Astrocyte (in vitro differentiated cells and primary cell): ENCODE results near the gene FAM200C. TPM values are rescaled to one million over a fixed set of nuclear protein-coding genes. Genes with fewer than 3 reads are reported as not detected.

Experiments
- DNase-seq: peaks from one replicate; pipeline ENCODE4 v3.0.0-alpha.2; 2010; ENCODE audit warnings: low read depth
- FAIRE-seq: peaks from 2 replicates; lab custom pipeline; 2011; peaks lifted over from hg19 to GRCh38; lab: Jason Lieb, UNC
- H2AFZ ChIP-seq: 2 replicates; pipeline ENCODE4 v1.6.0; 2012; ENCODE audit warnings: low read depth, low read length, inconsistent platforms
- H3K27ac ChIP-seq: 2 replicates; pipeline ENCODE4 v1.5.1; 2011; ENCODE audit warnings: low read depth, low read length, inconsistent platforms
- H3K27me3 ChIP-seq: 2 replicates; pipeline ENCODE4 v1.6.0; 2011; ENCODE audit warnings: low read length, inconsistent platforms; ENCODE audit not compliant: insufficient read depth
- H3K36me3 ChIP-seq: 2 replicates; pipeline ENCODE4 v1.5.1; 2011; ENCODE audit warnings: low read length, inconsistent platforms; ENCODE audit not compliant: insufficient read depth
- H3K4me1 ChIP-seq: 2 replicates; pipeline ENCODE4 v1.5.1; 2011; ENCODE audit warnings: low read length, inconsistent platforms; ENCODE audit not compliant: insufficient read depth
- H3K4me2 ChIP-seq: 2 replicates; pipeline ENCODE4 v1.6.0; 2012; ENCODE audit warnings: low read length, inconsistent platforms
- H3K4me3 ChIP-seq: 2 replicates; pipeline ENCODE4 v1.5.1; 2011; ENCODE audit warnings: low read depth, mild to moderate bottlenecking, low read length, inconsistent platforms; ENCODE audit not compliant: insufficient read depth
- H3K79me2 ChIP-seq: 2 replicates; pipeline ENCODE4 v1.6.0; 2012; ENCODE audit warnings: mild to moderate bottlenecking, low read length, inconsistent platforms; ENCODE audit not compliant: insufficient read depth
- H3K9ac ChIP-seq: 2 replicates; pipeline ENCODE4 v1.6.0; 2012; ENCODE audit warnings: mild to moderate bottlenecking, low read length, inconsistent platforms
- H3K9me3 ChIP-seq: 2 replicates; pipeline ENCODE4 v1.5.1; 2012; ENCODE audit warnings: low read depth, mild to moderate bottlenecking, low read length, inconsistent platforms; ENCODE audit not compliant: insufficient read depth
- H4K20me1 ChIP-seq: 2 replicates; pipeline ENCODE4 v1.6.0; 2012; ENCODE audit warnings: low read length, inconsistent platforms; ENCODE audit not compliant: insufficient read depth
- H3K27ac Mint-ChIP-seq: one replicate; pipeline ENCODE4 v1.8.0; 2021; ENCODE audit warnings: mild to moderate bottlenecking, mixed read lengths; ENCODE audit not compliant: unreplicated experiment
- H3K27me3 Mint-ChIP-seq: one replicate; pipeline ENCODE4 v1.8.0; 2021; ENCODE audit warnings: low read depth, mixed read lengths; ENCODE audit not compliant: unreplicated experiment
- H3K36me3 Mint-ChIP-seq: one replicate; pipeline ENCODE4 v1.8.0; 2021; ENCODE audit warnings: low read depth, mixed read lengths; ENCODE audit not compliant: unreplicated experiment
- H3K4me1 Mint-ChIP-seq: one replicate; pipeline ENCODE4 v1.8.0; 2021; ENCODE audit warnings: low read depth, mixed read lengths; ENCODE audit not compliant: unreplicated experiment
- H3K4me3 Mint-ChIP-seq: one replicate; pipeline ENCODE4 v1.8.0; 2021; ENCODE audit warnings: mild to moderate bottlenecking, moderate library complexity, mixed read lengths; ENCODE audit not compliant: unreplicated experiment
- H3K9me3 Mint-ChIP-seq: one replicate; pipeline ENCODE4 v1.8.0; 2021; ENCODE audit warnings: mild to moderate bottlenecking, mixed read lengths; ENCODE audit not compliant: unreplicated experiment
- CTCF ChIP-seq: IDR thresholded peaks from 2 replicates; pipeline ENCODE4 v1.5.1; 2011; ENCODE audit warnings: low read depth, mild to moderate bottlenecking, inconsistent platforms, low read length, moderate library complexity; ENCODE audit not compliant: insufficient read depth
- EZH2 ChIP-seq: IDR thresholded peaks from 2 replicates; pipeline ENCODE4 v1.6.1; 2012; ENCODE audit warnings: mild to moderate bottlenecking, low read length, inconsistent platforms; ENCODE audit not compliant: insufficient read depth
- total RNA-seq: library from RNA; stranded (reverse); gene quantifications from 2 replicates; pipeline ENCODE4 v1.2.1, GENCODE V29; 2021

FAM200C gene
- total RNA-seq, 1 donor from 2014 or later: 1.7 TPM

- no peaks in the 10 kb centered on the region for H4K20me1 ChIP-seq
- no peaks in the 10 kb centered on the region for H3K36me3 Mint-ChIP-seq
- H3K9me3 ChIP-seq: no peaks in the 10 kb centered on the region
- no peak for TF ChIP-seq CTCF
- no peak for TF ChIP-seq EZH2
- H2AFZ ChIP-seq: no peak overlapping the region
- peaks cover 3% of the 10 kb centered on the region for H3K4me1 ChIP-seq
- no peak overlapping the region for H3K4me2 ChIP-seq
- H3K27me3 Mint-ChIP-seq: peaks cover 16% of the 10 kb centered on the region
- no peaks in the 10 kb centered on the region for H3K27me3 ChIP-seq
- no peak overlapping the region for H3K9ac ChIP-seq
- H3K36me3 ChIP-seq: no peaks in the 10 kb centered on the region
- peaks cover 7% of the 10 kb centered on the region for H3K9me3 Mint-ChIP-seq
- no peak for DNase-seq
- FAIRE-seq: no peak
- H3K4me3 Mint-ChIP-seq: no peak overlapping the region
- no peak overlapping the region for H3K27ac Mint-ChIP-seq
- H3K27ac ChIP-seq: no peak overlapping the region
- peaks cover 8% of the 10 kb centered on the region for H3K4me1 Mint-ChIP-seq
- H3K4me3 ChIP-seq: no peak overlapping the region
- H3K79me2 ChIP-seq: no peaks in the 10 kb centered on the region
Observed at GRCh38 chr5:160366230-160366629, 33.6 kb downstream of the FAM200C start.

- FAIRE-seq (no peak), DNase-seq (no peak)
- no peak for TF ChIP-seq EZH2
- TF ChIP-seq CTCF: no peak
- H3K4me3 ChIP-seq: no peak overlapping the region
- no peaks in the 10 kb centered on the region for H3K27me3 ChIP-seq
- H3K79me2 ChIP-seq: no peaks in the 10 kb centered on the region
- no peaks in the 10 kb centered on the region for H3K4me1 ChIP-seq
- H3K9ac ChIP-seq: no peak overlapping the region
- no peak overlapping the region for H3K27ac Mint-ChIP-seq
- H3K9me3 ChIP-seq: no peaks in the 10 kb centered on the region
- H3K4me1 Mint-ChIP-seq: peaks cover 9% of the 10 kb centered on the region
- no peaks in the 10 kb centered on the region for H3K36me3 Mint-ChIP-seq
- peak overlapping the region; percentile 49 for H2AFZ ChIP-seq
- H4K20me1 ChIP-seq: no peaks in the 10 kb centered on the region
- H3K27me3 Mint-ChIP-seq: peaks cover 8% of the 10 kb centered on the region
- no peak overlapping the region for H3K4me2 ChIP-seq
- no peak overlapping the region for H3K4me3 Mint-ChIP-seq
- H3K27ac ChIP-seq: no peak overlapping the region
- H3K36me3 ChIP-seq: no peaks in the 10 kb centered on the region
- no peaks in the 10 kb centered on the region for H3K9me3 Mint-ChIP-seq
Observed at GRCh38 chr5:160363660-160364395, 36.0 kb downstream of the FAM200C start.

GRCh38 chr5:160363211-160363610, 36.6 kb downstream of the FAM200C start:
- H3K36me3 Mint-ChIP-seq: no peaks in the 10 kb centered on the region
- H3K4me3 Mint-ChIP-seq: no peak overlapping the region
- Histone ChIP-seq H3K4me1 (no peaks in the 10 kb centered on the region), H3K4me3 (no peak overlapping the region), H4K20me1 (no peaks in the 10 kb centered on the region), H3K9ac (no peak overlapping the region), H3K9me3 (no peaks in the 10 kb centered on the region), H3K4me2 (no peak overlapping the region), H3K27ac (no peak overlapping the region), H3K27me3 (no peaks in the 10 kb centered on the region), H3K79me2 (no peaks in the 10 kb centered on the region), H2AFZ (no peak overlapping the region), H3K36me3 (no peaks in the 10 kb centered on the region)
- peaks cover 9% of the 10 kb centered on the region for H3K4me1 Mint-ChIP-seq
- TF ChIP-seq EZH2: no peak
- TF ChIP-seq CTCF: no peak
- H3K27ac Mint-ChIP-seq: no peak overlapping the region
- DNase-seq (no peak), FAIRE-seq (no peak)
- H3K27me3 Mint-ChIP-seq: peaks cover 8% of the 10 kb centered on the region
- no peaks in the 10 kb centered on the region for H3K9me3 Mint-ChIP-seq
